Measurements from ENCODE around the gene STAB2. TPM values are rescaled to one million over a fixed set of nuclear protein-coding genes. Genes with fewer than 3 reads are reported as not detected.

STAB2 gene
- total RNA-seq, 1 experiment from 2014 or later: not detected

DNA sequence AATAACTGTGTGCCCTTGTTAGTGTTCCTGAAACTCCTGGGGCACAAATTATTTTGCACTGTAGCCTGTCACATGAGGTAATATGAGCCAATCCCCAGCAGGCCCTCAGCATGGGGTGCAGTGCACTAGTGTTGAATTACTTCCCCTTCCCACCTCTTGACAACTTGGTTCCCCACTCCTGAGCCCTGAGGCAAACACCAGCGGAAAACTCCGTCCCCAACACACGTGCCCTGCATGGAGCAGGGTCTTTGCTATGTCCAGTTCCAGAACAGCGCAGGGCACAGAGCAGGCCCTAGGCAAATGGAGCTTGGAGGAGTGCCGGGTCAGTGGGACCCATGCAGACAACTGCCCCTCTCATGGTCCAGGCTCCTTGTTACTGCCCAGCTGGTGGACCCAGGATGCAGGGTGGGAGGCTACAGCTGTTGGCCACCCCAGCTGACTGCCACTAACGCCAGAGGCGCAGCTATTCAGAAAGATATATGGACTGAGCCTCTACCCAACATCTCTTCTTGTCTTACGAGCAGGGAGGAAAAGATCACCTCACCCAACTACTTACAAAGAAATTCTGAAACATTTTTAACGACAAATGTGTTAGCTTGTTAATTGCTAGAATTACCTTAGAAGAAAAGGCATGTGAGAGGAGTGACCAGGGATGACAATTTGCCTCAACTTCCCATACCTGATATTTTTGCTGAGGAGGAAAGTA, 182.3 kb downstream of the STAB2 start:
- peaks cover 24% of the 10 kb centered on the region for H3K36me3 ChIP-seq
- no peak for DNase-seq
- no peaks in the 10 kb centered on the region for H3K27me3 ChIP-seq
- H3K4me3 ChIP-seq: no peak overlapping the region
- H3K9me3 ChIP-seq: no peaks in the 10 kb centered on the region

DNA sequence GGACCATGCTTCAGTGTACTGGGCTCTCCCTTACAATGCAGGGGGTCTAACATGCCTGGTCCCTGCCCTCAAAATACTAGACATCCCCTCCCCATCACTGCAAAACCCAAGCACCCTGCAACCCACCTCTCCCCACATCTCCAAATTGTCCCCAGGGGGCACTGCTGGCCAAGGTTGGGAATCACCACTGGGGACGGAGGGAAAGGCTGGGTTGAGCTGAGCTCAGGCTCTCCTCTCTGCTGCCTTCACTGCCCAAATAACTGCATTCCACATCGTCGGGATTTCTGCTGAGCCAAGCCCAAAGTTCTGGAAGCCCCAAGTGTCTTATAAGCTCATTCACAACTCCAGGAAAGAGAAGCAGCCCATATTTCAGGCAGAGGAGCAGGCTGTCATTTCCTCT, 184.4 kb downstream of the STAB2 start:
- no peak for DNase-seq
- no peaks in the 10 kb centered on the region for H3K27me3 ChIP-seq
- peaks cover 28% of the 10 kb centered on the region for H3K36me3 ChIP-seq

DNA sequence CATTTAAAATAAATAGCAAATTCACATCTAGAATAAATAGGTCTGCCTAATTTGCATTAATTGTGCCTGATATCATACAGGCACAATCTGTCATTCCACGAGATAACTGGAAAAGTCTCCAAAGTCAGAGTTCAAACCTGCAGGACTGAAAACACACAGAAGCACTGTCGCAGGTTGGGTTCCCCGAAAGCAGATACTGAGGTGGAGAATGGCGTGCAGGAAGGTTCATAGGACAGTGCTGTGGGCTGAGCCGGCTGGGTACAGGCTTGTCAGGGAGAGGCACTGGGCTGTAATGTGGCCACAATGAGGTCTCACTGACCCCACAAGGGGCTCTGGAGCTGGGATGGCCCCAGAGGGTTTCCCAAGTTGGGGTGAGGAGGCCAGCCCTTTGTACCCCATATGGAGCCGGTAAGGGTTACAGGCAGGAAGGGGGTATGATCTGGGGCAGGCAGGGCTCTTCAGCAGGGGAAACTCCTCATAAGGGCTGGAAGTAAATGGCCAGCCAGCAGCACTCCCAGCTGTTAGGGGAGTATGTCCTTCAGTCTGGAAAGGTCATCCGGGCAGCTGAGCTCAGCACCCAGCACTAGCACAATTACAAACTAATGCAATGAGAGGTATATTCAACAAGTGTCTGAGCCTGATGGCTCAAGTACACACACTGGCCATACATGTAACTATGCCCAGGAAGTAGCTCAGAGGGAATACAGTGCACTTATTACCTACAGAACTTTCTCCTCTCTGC, 185.5 kb downstream of the STAB2 start:
- DNase-seq: no peak
- H3K9me3 ChIP-seq: no peaks in the 10 kb centered on the region

More for the DNA sequence above, 184.4 kb downstream of the STAB2 start:
- Histone ChIP-seq H3K4me3 (no peak overlapping the region), H3K9me3 (no peaks in the 10 kb centered on the region)

DNA sequence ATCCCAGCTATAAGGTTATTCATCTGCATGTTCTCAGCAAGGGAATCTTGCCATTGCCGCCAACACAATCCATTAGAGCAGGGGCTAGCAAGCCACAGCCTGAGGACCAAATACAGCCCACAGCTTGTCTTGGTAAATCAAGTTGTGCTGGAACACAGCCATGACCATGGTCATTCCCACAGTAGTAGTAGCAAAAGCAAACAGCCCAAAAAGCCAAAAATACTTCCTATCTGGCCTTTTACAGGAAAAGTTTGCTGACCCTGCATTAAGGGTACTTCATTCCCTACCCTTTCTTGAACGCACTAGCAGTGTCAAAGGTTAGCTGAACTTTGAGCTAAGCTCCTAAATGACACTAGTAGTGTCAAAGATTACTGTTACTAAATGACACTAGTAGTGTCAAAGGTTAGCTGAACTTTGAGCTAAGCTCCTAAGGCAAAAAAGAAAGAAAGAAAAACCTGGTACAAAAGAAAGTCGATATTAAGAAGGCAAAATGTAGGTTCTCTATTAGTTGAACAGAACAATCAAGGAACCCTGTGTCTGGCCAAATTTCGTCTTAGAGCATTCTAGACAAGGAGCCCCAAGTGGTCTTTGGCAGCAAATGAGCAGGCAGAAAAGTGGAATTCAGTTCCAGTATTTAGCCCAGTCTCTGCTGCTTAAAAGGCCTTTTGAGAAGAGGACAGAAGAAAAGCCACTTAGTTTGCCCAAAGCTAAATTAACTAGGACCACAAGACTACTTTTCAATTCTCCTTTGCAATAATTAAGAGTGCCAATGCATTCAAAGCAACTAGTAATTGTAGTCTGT, 186.2 kb downstream of the STAB2 start:
- no peaks in the 10 kb centered on the region for H3K27me3 ChIP-seq
- no peak for DNase-seq

More for the DNA sequence above, 185.5 kb downstream of the STAB2 start:
- H3K27me3 ChIP-seq: no peaks in the 10 kb centered on the region
- no peak overlapping the region for H3K4me3 ChIP-seq
- peaks cover 34% of the 10 kb centered on the region for H3K36me3 ChIP-seq

DNA sequence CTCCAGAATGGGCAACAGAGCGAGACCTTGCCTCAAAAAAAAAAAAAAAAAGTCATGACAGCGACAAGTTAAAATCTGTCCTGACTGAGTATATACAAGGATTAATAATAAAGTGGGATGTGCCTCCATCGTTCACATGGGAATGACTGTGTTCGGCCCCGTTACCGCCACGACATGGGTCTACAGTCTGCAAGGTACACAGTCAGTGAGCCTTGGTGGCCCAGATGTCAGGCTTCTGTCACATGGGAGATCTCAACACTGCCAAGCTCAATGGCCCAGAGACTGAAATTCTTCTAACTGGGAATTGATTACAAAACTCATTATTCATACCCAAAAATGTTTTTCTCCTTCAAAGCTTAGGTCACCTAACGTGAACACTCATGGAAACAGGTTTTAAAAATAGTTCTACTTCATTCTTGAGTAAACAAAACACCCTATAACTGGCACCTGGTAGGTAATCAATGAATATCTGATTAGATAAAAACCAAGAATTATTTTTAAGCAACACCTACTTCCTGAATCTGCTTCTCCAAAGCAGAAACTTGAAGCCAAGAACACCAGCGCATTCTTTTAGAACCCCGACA, 188.0 kb downstream of the STAB2 start:
- Histone ChIP-seq H3K4me3 (no peak overlapping the region), H3K36me3 (peaks cover 48% of the 10 kb centered on the region), H3K27me3 (no peaks in the 10 kb centered on the region), H3K9me3 (no peaks in the 10 kb centered on the region)
- DNase-seq: no peak

More for the DNA sequence above, 186.2 kb downstream of the STAB2 start:
- Histone ChIP-seq H3K36me3 (peaks cover 40% of the 10 kb centered on the region), H3K4me3 (no peak overlapping the region), H3K9me3 (no peaks in the 10 kb centered on the region)

DNA sequence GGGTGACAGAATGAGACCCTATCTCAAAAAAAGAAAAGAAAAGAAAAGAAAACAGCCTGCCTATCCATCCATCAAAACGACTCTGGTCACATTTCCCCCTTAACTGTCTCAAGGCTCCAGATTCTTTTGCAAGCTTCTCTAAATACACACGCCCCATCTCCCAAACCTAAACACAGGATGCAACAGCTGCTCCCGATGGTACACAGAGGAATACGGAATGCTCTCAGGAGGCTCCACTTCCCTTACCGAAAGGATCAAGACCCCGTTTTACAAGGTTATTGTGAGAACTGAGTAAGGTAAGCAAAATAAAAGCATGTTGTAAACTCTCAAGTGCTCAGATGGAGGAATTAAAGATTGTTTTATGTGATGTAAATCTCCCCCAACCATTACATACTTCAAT, 191.7 kb downstream of the STAB2 start:
- no peak for DNase-seq
- H3K36me3 ChIP-seq: peaks cover 47% of the 10 kb centered on the region
- no peaks in the 10 kb centered on the region for H3K27me3 ChIP-seq
- H3K9me3 ChIP-seq: no peaks in the 10 kb centered on the region
- H3K4me3 ChIP-seq: no peak overlapping the region

DNA sequence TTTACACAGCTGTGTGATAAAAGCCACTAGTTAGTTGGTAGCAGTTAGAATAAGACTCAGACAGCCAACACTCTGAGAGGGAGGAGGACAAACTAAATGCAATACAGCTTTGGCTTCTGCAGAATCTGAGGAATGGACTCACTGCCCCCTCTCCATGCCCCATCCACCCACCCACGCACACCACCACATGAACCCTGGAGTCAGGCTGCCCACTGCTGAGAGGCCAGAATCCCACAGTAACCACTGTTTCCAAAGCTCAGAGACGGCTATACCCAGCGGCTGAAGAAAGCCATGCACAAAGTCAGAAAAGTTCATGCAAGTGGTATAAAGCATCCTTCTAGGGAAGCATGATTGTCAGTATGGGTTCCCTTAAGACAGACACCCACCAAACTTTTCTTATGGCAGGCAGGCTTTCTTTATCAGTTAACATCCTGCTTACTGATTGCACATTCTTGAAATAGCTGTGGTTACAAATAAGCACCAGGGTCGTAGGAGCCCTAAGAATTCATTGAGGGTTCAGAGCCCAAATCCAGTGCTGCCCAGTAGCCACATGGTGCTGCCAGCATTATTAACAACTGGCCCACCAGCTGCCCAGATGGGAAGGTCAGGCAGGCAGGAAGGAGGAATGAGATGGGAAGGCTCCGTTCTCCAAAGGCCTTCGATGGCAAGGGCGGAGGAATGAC, 192.5 kb downstream of the STAB2 start:
- H3K36me3 ChIP-seq: peaks cover 51% of the 10 kb centered on the region
- DNase-seq: no peak

DNA sequence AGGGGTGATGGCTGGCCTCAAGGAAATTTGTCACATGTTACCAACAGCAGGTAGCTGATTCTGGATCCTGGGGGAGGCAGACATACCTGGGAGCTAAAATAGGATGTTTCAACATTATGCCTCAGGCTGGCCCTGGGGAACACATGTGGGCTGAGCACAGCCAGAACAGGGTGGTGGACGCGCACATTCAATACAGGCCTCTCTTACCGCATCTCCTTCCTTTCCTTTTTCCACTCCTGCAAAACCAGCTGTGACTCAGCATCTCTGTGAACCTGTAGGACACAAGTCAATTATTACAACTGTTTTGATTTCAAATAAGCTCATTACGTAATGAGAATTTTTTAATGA, 193.0 kb downstream of the STAB2 start:
- DNase-seq: no peak
- H3K36me3 ChIP-seq: peaks cover 56% of the 10 kb centered on the region
- no peak overlapping the region for H3K4me3 ChIP-seq
- no peaks in the 10 kb centered on the region for H3K27me3 ChIP-seq
- no peaks in the 10 kb centered on the region for H3K9me3 ChIP-seq

More for the DNA sequence above, 192.5 kb downstream of the STAB2 start:
- Histone ChIP-seq H3K4me3 (no peak overlapping the region), H3K9me3 (no peaks in the 10 kb centered on the region), H3K27me3 (no peaks in the 10 kb centered on the region)

DNA sequence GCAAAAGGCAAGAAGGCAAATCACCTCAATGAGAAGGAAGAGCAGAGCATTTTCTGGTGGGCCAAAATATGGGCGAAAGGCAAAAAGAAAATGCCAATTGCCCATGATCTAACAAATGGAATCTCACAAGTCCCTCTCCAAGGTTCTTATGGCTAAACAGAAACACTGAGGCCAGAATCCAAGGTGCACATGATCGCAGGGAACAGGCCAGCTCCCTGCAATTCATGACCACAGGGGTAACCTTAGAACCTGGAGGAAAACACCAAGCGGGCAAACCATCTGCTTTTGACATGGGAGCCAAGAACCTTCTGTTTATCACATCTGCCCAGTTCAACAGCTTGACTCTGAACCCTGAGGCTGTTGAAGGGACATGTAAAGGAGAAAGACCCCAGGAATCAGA, 193.9 kb downstream of the STAB2 start:
- H3K36me3 ChIP-seq: peaks cover 54% of the 10 kb centered on the region
- no peaks in the 10 kb centered on the region for H3K27me3 ChIP-seq
- no peak for DNase-seq
- H3K4me3 ChIP-seq: no peak overlapping the region
- no peaks in the 10 kb centered on the region for H3K9me3 ChIP-seq

DNA sequence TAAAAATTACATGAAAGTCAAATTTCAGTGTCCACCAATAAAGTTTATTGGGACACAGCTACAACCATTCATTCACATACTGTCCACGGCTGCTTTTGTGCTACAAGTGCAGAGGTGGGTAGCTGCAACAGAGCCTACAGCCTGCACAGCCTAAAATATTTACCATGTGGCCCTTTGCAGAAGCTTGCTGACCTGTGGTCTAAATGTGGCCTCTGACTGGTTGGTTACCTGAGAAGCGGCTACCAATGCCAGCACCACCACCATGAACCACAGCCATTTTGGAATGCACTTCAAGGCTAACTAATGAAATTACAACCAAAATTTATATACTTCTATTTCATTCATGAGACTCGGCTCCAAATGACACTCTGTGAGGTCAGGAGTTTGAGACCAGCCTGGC, 195.3 kb downstream of the STAB2 start:
- Histone ChIP-seq H3K9me3 (no peaks in the 10 kb centered on the region), H3K4me3 (no peak overlapping the region), H3K27me3 (no peaks in the 10 kb centered on the region), H3K36me3 (peaks cover 46% of the 10 kb centered on the region)
- no peak for DNase-seq

DNA sequence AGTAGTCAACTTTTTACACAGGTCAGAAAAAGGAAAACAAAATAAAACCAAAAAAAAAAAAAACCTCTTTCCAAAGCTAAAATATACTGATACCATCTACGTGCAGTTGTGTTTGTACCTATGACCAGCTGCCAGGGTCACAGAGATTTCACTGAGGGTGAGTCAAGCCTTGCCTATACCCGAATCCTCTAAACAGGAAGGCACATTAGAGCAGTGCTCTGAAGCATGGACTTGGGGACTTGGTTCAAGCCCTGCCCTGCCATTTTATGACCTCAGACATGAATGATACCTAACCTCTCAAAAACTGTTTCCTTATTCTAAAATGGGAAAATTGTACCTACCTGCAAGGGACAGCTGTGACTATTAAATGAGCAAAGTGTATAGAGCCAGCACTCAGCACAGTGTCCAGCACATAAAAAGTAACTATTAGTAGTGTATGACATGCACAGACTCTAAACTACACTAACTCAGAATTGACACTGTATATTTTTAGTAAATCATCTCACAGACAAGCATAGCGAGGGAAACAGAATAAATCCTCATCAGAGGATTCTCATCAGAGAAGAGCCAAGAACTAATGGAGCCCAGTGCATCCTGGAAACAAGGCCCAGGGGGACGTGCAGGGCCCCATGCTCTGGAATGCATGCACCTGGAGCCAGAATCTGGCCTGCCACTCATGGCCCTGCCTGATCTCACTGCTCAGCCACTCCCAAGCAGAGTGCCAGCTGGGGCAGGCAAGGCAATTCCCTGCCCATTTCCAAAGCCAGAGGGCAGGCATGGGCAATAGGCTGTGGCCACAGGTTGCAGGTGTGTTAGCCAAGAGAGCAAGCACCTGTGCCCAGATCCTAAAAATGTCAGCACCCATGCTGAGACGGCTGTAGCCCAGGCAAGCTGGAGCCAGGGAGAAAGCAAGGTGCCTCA, 196.9 kb downstream of the STAB2 start:
- peaks cover 38% of the 10 kb centered on the region for H3K36me3 ChIP-seq
- no peaks in the 10 kb centered on the region for H3K27me3 ChIP-seq
- no peak overlapping the region for H3K4me3 ChIP-seq
- DNase-seq: no peak
- H3K9me3 ChIP-seq: no peaks in the 10 kb centered on the region

DNA sequence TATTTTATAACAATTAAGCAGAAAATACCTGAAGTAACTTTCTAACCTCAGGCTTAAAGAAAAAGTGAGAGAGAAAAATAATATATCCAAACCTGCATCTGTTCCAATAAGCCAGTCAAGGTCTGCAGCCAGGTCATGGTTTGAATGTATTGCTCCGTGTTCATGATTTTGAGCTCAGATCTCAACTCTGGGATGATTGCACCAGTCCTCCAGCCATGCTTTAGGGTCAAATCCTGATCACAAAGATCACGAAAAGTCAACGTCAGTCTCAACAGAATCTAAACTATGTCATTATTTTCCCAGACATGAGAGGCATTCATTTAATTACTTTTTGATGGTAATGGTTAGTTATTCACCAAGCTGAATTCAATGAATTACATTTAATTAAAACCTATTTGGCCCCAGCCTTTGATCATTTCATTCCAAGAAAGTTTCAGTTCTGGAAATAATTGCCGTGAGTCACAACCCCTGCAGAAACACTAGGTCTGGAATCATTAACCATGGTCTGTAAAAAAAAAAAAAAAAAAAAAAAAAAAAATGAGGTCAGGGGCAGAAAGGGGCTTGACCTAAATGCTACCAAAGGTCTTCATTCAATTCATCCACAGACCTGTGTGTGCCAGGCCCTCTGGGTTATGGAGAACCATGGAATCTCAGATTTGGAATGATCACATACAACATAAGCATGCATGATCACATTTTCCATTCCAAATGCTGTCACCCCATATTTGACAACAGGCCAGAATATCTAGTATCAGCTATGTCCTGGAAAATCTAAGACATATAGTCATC, 198.4 kb downstream of the STAB2 start:
- DNase-seq: no peak
- H3K4me3 ChIP-seq: no peak overlapping the region

DNA sequence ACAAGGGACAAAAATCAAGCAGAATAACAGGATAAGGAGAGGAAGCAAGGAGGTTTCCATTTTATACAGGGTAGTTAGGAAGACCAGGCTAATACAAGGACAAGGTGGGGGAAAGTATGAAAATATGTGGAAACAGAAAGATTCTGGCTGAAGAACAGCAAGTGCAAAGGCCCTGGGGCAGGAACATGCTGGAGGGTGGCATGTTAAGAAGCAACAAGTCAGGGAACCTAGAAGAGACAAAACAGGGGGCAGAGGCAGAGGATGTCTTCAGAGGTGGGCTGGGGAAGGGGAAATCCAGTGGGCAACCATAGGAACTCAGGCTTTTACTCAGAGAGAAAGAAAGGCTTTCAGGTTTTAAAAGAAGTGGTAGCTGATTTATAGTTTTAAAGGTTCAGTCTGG, 199.1 kb downstream of the STAB2 start:
- peaks cover 24% of the 10 kb centered on the region for H3K36me3 ChIP-seq

More for the DNA sequence above, 198.4 kb downstream of the STAB2 start:
- H3K9me3 ChIP-seq: no peaks in the 10 kb centered on the region
- H3K27me3 ChIP-seq: no peaks in the 10 kb centered on the region
- H3K36me3 ChIP-seq: peaks cover 27% of the 10 kb centered on the region

DNA sequence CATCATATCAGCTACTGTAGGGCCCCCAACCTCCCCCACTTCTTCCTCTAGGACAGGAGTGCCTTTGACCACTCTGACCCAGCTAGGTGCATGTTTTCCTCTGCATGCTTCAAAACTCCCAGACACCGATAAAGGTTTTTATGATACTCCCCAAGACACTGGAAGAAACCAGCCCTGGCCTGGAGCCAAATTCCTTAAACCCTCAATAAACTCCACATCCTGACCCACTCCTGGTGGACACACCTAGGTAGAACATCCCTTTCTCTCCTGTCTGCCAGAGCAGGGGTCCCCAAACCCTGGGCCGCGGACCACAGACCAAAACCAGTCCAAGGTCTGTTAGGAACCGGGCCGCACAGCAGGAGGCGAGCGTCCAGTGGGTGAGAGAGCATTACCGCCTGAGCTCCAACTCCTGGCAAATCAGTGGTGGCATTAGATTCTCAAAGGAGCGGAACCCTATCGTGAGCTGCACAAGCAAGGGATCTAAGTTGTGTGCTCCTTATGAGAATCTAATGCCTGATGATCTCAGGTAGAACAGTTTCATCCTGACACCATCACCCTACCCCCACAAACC, 204.4 kb downstream of the STAB2 start:
- Histone ChIP-seq H3K36me3 (peaks cover 38% of the 10 kb centered on the region), H3K9me3 (no peaks in the 10 kb centered on the region), H3K4me3 (no peak overlapping the region), H3K27me3 (no peaks in the 10 kb centered on the region)
- no peak for DNase-seq

More for the DNA sequence above, 199.1 kb downstream of the STAB2 start:
- no peaks in the 10 kb centered on the region for H3K9me3 ChIP-seq
- no peaks in the 10 kb centered on the region for H3K27me3 ChIP-seq
- no peak overlapping the region for H3K4me3 ChIP-seq
- DNase-seq: no peak

DNA sequence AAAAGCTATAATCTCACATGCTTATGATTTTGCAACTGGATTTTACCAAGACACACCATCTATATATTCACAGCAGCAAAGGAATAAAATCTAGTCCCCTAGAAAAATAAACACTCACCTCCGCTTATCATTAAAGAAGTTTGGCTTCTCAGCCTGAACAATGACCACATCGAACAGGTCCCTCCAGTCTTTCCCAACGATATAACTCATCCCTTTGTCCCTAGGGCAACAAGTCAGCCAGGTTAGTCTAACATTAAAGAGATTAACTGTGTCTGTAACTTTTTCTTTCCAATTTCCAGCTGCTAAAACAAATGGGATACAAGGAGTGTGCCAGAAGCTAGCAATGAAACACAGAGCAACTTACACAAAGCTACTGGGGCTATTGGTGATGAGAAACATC, 206.0 kb downstream of the STAB2 start:
- Histone ChIP-seq H3K27me3 (no peaks in the 10 kb centered on the region), H3K36me3 (peaks cover 39% of the 10 kb centered on the region), H3K4me3 (no peak overlapping the region), H3K9me3 (no peaks in the 10 kb centered on the region)
- DNase-seq: no peak
